C4-2B (cell line): ENCODE measurements around the gene GLOD4.

Experiments
- ZFX ChIP-seq: fragments of 450-650 bp; IDR thresholded peaks from 2 replicates; pipeline ENCODE4 v1.6.1; 2017
- TF ChIP-seq, protein P1 (sequence below): fragments of 450-650 bp; conservative IDR thresholded peaks from 2 replicates; pipeline ENCODE4 v1.5.1; 2017; ENCODE audit warnings: mild to moderate bottlenecking

GRCh38 chr17:746783-747629, 35.1 kb downstream of the GLOD4 start:
- TF ChIP-seq, protein P1, sequence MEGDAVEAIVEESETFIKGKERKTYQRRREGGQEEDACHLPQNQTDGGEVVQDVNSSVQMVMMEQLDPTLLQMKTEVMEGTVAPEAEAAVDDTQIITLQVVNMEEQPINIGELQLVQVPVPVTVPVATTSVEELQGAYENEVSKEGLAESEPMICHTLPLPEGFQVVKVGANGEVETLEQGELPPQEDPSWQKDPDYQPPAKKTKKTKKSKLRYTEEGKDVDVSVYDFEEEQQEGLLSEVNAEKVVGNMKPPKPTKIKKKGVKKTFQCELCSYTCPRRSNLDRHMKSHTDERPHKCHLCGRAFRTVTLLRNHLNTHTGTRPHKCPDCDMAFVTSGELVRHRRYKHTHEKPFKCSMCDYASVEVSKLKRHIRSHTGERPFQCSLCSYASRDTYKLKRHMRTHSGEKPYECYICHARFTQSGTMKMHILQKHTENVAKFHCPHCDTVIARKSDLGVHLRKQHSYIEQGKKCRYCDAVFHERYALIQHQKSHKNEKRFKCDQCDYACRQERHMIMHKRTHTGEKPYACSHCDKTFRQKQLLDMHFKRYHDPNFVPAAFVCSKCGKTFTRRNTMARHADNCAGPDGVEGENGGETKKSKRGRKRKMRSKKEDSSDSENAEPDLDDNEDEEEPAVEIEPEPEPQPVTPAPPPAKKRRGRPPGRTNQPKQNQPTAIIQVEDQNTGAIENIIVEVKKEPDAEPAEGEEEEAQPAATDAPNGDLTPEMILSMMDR = no peak
- no peak for TF ChIP-seq ZFX
